HEK293T (cell line): ENCODE results near the gene HIVEP3.
A peak's percentile ranks its signal among the peaks of the same experiment; 100 is the strongest.

Experiments used
- CTCF ChIA-PET: fragments of 350-600 bp; formaldehyde crosslinking; extraction: SDS; loops from one replicate; lab custom pipeline; 2021; ENCODE audit warnings: antibody characterized with exemption, inconsistent platforms; lab: Yijun Ruan, JAX
- POLR2A ChIA-PET: fragments of 350-600 bp; formaldehyde crosslinking; extraction: SDS; loops from one replicate; lab custom pipeline; 2020; ENCODE audit warnings: antibody characterized with exemption, inconsistent platforms; lab: Yijun Ruan, JAX
- DNase-seq: peaks from one replicate; pipeline ENCODE4 v3.0.0; 2012; ENCODE audit warnings: mixed read lengths; ENCODE audit errors: extremely low spot score
- ARNT ChIP-seq: fragments of 450-650 bp; IDR thresholded peaks from 2 replicates; pipeline ENCODE4 v1.6.1; 2017; ENCODE audit warnings: mild to moderate bottlenecking
- BHLHE40 ChIP-seq: fragments of 450-650 bp; IDR thresholded peaks from 2 replicates; pipeline ENCODE4 v1.6.1; 2016; ENCODE audit warnings: mild to moderate bottlenecking, moderate library complexity, borderline replicate concordance
- CTBP1 ChIP-seq: fragments of 450-650 bp; IDR thresholded peaks from 2 replicates; pipeline ENCODE4 v1.6.1; 2016; ENCODE audit warnings: borderline replicate concordance
- ELF4 ChIP-seq: fragments of 450-650 bp; IDR thresholded peaks from 2 replicates; pipeline ENCODE4 v1.6.1; 2017; ENCODE audit warnings: antibody characterized with exemption
- FOXA1 ChIP-seq: fragments of 450-650 bp; IDR thresholded peaks from 2 replicates; pipeline ENCODE4 v1.6.1; 2016; ENCODE audit warnings: mild to moderate bottlenecking
- FOXK2 ChIP-seq: fragments of 450-650 bp; IDR thresholded peaks from 2 replicates; pipeline ENCODE4 v1.6.1; 2016; ENCODE audit warnings: mild to moderate bottlenecking
- FOXM1 ChIP-seq: fragments of 450-650 bp; IDR thresholded peaks from 2 replicates; pipeline ENCODE4 v1.6.1; 2017; ENCODE audit warnings: mild to moderate bottlenecking, borderline replicate concordance
- HDGF ChIP-seq: fragments of 450-650 bp; IDR thresholded peaks from 2 replicates; pipeline ENCODE4 v1.6.1; 2017; ENCODE audit warnings: antibody characterized with exemption, borderline replicate concordance
- L3MBTL2 ChIP-seq: fragments of 450-650 bp; conservative IDR thresholded peaks from 2 replicates; pipeline ENCODE4 v1.6.1; 2016; ENCODE audit warnings: mild to moderate bottlenecking
- LEF1 ChIP-seq: fragments of 450-650 bp; IDR thresholded peaks from 2 replicates; pipeline ENCODE4 v1.6.1; 2017; ENCODE audit warnings: mild to moderate bottlenecking, borderline replicate concordance
- NFRKB ChIP-seq: fragments of 450-650 bp; IDR thresholded peaks from 2 replicates; pipeline ENCODE4 v1.6.1; 2016; ENCODE audit warnings: mild to moderate bottlenecking, moderate library complexity
- PKNOX1 ChIP-seq: fragments of 450-650 bp; IDR thresholded peaks from 2 replicates; pipeline ENCODE4 v1.6.1; 2016
- SP1 ChIP-seq: fragments of 450-650 bp; IDR thresholded peaks from 2 replicates; pipeline ENCODE4 v1.6.1; 2017
- SUZ12 ChIP-seq: fragments of 450-650 bp; IDR thresholded peaks from 2 replicates; pipeline ENCODE4 v1.6.1; 2016; ENCODE audit warnings: mild to moderate bottlenecking
- TARDBP ChIP-seq: fragments of 450-650 bp; IDR thresholded peaks from 2 replicates; pipeline ENCODE4 v1.6.1; 2016
- ZNF384 ChIP-seq: fragments of 450-650 bp; IDR thresholded peaks from 2 replicates; pipeline ENCODE4 v1.6.1; 2016

Gene HIVEP3

GRCh38 chr1:41620365-41621169 is 298.2 kb downstream of the HIVEP3 start:
- no peak for TF ChIP-seq SUZ12
- no peak for TF ChIP-seq FOXA1
- no peak for TF ChIP-seq FOXM1
- no peak for TF ChIP-seq CTBP1
- no peak for TF ChIP-seq ELF4
- no peak for TF ChIP-seq L3MBTL2
- TF ChIP-seq NFRKB: no peak
- TF ChIP-seq FOXK2: no peak
- TF ChIP-seq SP1: no peak
- no peak for TF ChIP-seq TARDBP
- TF ChIP-seq ZNF384: no peak
- TF ChIP-seq ARNT: no peak
- ChIA-PET POLR2A (no interaction called here), CTCF (interaction anchor here (1.2 kb wide), 1 partner anchor 52 kb away, joined by 3 read pairs; no protein-coding TSS in a partner anchor)
- no peak for DNase-seq

- POLR2A ChIA-PET: no interaction called here
- DNase-seq: no peak
- CTCF ChIA-PET: interaction anchor here (1.2 kb wide), 1 partner anchor 53 kb away, joined by 3 read pairs; no protein-coding TSS in a partner anchor
- no peak for TF ChIP-seq ELF4
- no peak for TF ChIP-seq FOXA1
- no peak for TF ChIP-seq SUZ12
- peak; percentile 51; the same call in 1 of the 2 replicates for TF ChIP-seq PKNOX1
- no peak for TF ChIP-seq FOXM1
These were observed 299.0 kb downstream of the HIVEP3 start for GRCh38 chr1:41619511-41620364.

GRCh38 chr1:41618871-41619270 is 299.9 kb downstream of the HIVEP3 start:
- TF ChIP-seq ARNT (no peak), ZNF384 (no peak), SP1 (no peak), HDGF (no peak)
- POLR2A ChIA-PET: no interaction called here
- DNase-seq: no peak
- CTCF ChIA-PET: no interaction called here

- CTCF ChIA-PET: no interaction called here
- POLR2A ChIA-PET: no interaction called here
- DNase-seq: no peak
- TF ChIP-seq LEF1: no peak
- TF ChIP-seq BHLHE40: no peak
- TF ChIP-seq TARDBP: no peak
- no peak for TF ChIP-seq CTBP1
- no peak for TF ChIP-seq SUZ12
- TF ChIP-seq ELF4: no peak
- no peak for TF ChIP-seq PKNOX1
- no peak for TF ChIP-seq SP1
These were observed 300.5 kb downstream of the HIVEP3 start for GRCh38 chr1:41618066-41618825.

- ChIA-PET CTCF (no interaction called here), POLR2A (no interaction called here)
- TF ChIP-seq ELF4: no peak
- no peak for TF ChIP-seq ZNF384
- no peak for TF ChIP-seq HDGF
- no peak for TF ChIP-seq LEF1
- TF ChIP-seq FOXA1: no peak
- no peak for TF ChIP-seq L3MBTL2
- TF ChIP-seq TARDBP: no peak
- no peak for TF ChIP-seq PKNOX1
- TF ChIP-seq CTBP1: no peak
- no peak for TF ChIP-seq SP1
- no peak for TF ChIP-seq FOXK2
- no peak for TF ChIP-seq BHLHE40
- TF ChIP-seq FOXM1: no peak
- no peak for TF ChIP-seq NFRKB
- no peak for TF ChIP-seq ARNT
- no peak for TF ChIP-seq SUZ12
These were observed 301.4 kb downstream of the HIVEP3 start for GRCh38 chr1:41617336-41617735.

GRCh38 chr1:41616563-41616962 is 302.2 kb downstream of the HIVEP3 start:
- TF ChIP-seq L3MBTL2: no peak
- TF ChIP-seq FOXM1: no peak
- TF ChIP-seq LEF1: no peak
- no peak for TF ChIP-seq CTBP1
- TF ChIP-seq HDGF: no peak
- no peak for TF ChIP-seq ARNT
- TF ChIP-seq SP1: no peak
- no peak for TF ChIP-seq SUZ12
- no peak for TF ChIP-seq PKNOX1
- TF ChIP-seq FOXK2: no peak
- no peak for TF ChIP-seq FOXA1
- no peak for TF ChIP-seq BHLHE40
- TF ChIP-seq ELF4: no peak
- no peak for TF ChIP-seq TARDBP
- no peak for DNase-seq
- POLR2A ChIA-PET: no interaction called here
- CTCF ChIA-PET: no interaction called here

More at GRCh38 chr1:41617336-41617735, 301.4 kb downstream of the HIVEP3 start:
- DNase-seq: no peak
